Posterior vena cava (tissue), 2 donors: ENCODE results near the gene CPE. TPM values are rescaled to one million over a fixed set of nuclear protein-coding genes. Genes with fewer than 3 reads are reported as not detected.
"Not testable (repeated sequence)": the region's sequence is repeated elsewhere in the genome, so short reads cannot be mapped to it uniquely, and the experiment has no call there.

ENCODE experiments used
- DNase-seq: peaks from one replicate; pipeline ENCODE4 v3.0.0-alpha.2; 2020; ENCODE audit warnings: low spot score
- intact Hi-C, 2 donors: fragments of 100-400 bp; cut with DNase I; formaldehyde crosslinking; loops; one replicate each; pipeline versions ENCODE4 v1.14.1 to v1.14.2; 2022 to 2023
- total RNA-seq, 2 donors: library from RNA; stranded (reverse); fragmentation: NEBNext Ultra II Directional; extraction: Animal tissue kit (Norgen Biotek cat#: 25700); gene quantifications; one replicate each; pipeline ENCODE4 v1.2.1, GENCODE V29; 2021
- donor health status: DM: yes; HTN: yes; CAD: no.
- donor health status: DM: yes; HTN: yes; CAD: no.

Gene CPE
- total RNA-seq, 2 donors from 2014 or later, result 334 to 383 TPM

- DNase-seq, result no peak
- intact Hi-C loops, result no loop called here
These were observed 111.0 kb downstream of the CPE start for GRCh38 chr4:165489786-165490185.

- intact Hi-C loops, DNase-seq: not testable (repeated sequence)
These were observed 113.8 kb downstream of the CPE start for GRCh38 chr4:165492583-165492982.

GRCh38 chr4:165493359-165493758, 114.6 kb downstream of the CPE start:
- intact Hi-C loops, result no loop called here
- DNase-seq, result peak; percentile 87

- DNase-seq, result no peak
- intact Hi-C loops, result no loop called here
These were observed 124.4 kb downstream of the CPE start for GRCh38 chr4:165502916-165503907.

- DNase-seq, result no peak
- intact Hi-C loops, result no loop called here
These were observed 125.4 kb downstream of the CPE start for GRCh38 chr4:165504184-165504583.

- intact Hi-C loops, result no loop called here
These were observed 127.4 kb downstream of the CPE start for GRCh38 chr4:165505958-165506837.

GRCh38 chr4:165506849-165507248, 128.0 kb downstream of the CPE start:
- intact Hi-C loops, result no loop called here
- no peak for DNase-seq

More at GRCh38 chr4:165505958-165506837, 127.4 kb downstream of the CPE start:
- no peak for DNase-seq

- intact Hi-C loops, result no loop called here
- no peak for DNase-seq
These were observed 128.6 kb downstream of the CPE start for GRCh38 chr4:165507381-165507780.

GRCh38 chr4:165508372-165509120, 129.7 kb downstream of the CPE start:
- intact Hi-C loops, result no loop called here
- no peak for DNase-seq

GRCh38 chr4:165512424-165512823, 133.6 kb downstream of the CPE start:
- DNase-seq, result no peak
- intact Hi-C loops, result no loop called here

GRCh38 chr4:165514739-165515138, 135.9 kb downstream of the CPE start:
- no peak for DNase-seq

GRCh38 chr4:165515201-165515600, 136.4 kb downstream of the CPE start:
- intact Hi-C loops, result no loop called here

More at GRCh38 chr4:165514739-165515138, 135.9 kb downstream of the CPE start:
- intact Hi-C loops, result loop anchor here in 1 of 2 donors (1.0 kb wide), 1 partner anchor 23 kb away; no protein-coding TSS in a partner anchor

GRCh38 chr4:165516281-165516833, 137.5 kb downstream of the CPE start:
- intact Hi-C loops, result no loop called here
- no peak for DNase-seq

More at GRCh38 chr4:165515201-165515600, 136.4 kb downstream of the CPE start:
- no peak for DNase-seq

GRCh38 chr4:165517216-165517615, 138.4 kb downstream of the CPE start:
- DNase-seq, result no peak
- intact Hi-C loops, result no loop called here

- intact Hi-C loops, result no loop called here
- DNase-seq, result no peak
These were observed 139.3 kb downstream of the CPE start for GRCh38 chr4:165518024-165518616.

- DNase-seq, result no peak
- intact Hi-C loops, result no loop called here
These were observed 139.9 kb downstream of the CPE start for GRCh38 chr4:165518686-165519085.

- DNase-seq, result no peak
- intact Hi-C loops, result no loop called here
These were observed 140.8 kb downstream of the CPE start for GRCh38 chr4:165519591-165519990.

- intact Hi-C loops, result no loop called here
- DNase-seq, result no peak
These were observed 141.3 kb downstream of the CPE start for GRCh38 chr4:165520086-165520485.
